Effector memory CD8-positive, alpha-beta T cell (primary cell): ENCODE measurements around the gene SMAP2.

Source experiments
- ATAC-seq: fragments of 150-1000 bp; cut with Tn5 transposase; replicated peaks from 2 replicates; pipeline ENCODE4 v1.10.0; 2021; ENCODE audit warnings: mild to moderate bottlenecking, moderate library complexity
- DNase-seq, 3 experiments: peaks; one replicate each; pipeline ENCODE4 v3.0.0; 2021
- H3K27ac Mint-ChIP-seq, 2 donors: one replicate each; pipeline ENCODE4 v1.8.0; 2022; ENCODE audit warnings: mild to moderate bottlenecking in 2 of 2, mixed read lengths in 2 of 2, moderate library complexity in 2 of 2
- H3K27me3 Mint-ChIP-seq, 2 donors: one replicate each; pipeline ENCODE4 v1.8.0; 2022; ENCODE audit warnings: mixed read lengths in 2 of 2
- H3K36me3 Mint-ChIP-seq: one replicate; pipeline ENCODE4 v1.8.0; 2022; ENCODE audit warnings: mild to moderate bottlenecking, moderate library complexity, mixed read lengths; ENCODE audit not compliant: insufficient read depth
- H3K4me1 Mint-ChIP-seq, 2 donors: one replicate each; pipeline ENCODE4 v1.8.0; 2022; ENCODE audit warnings: low read depth in 2 of 2, mixed read lengths in 2 of 2
- H3K4me3 Mint-ChIP-seq, 2 donors: one replicate each; pipeline ENCODE4 v1.8.0; 2022; ENCODE audit warnings: mild to moderate bottlenecking in 2 of 2, mixed read lengths in 2 of 2, moderate library complexity in 2 of 2
- H3K9me3 Mint-ChIP-seq, 2 donors: one replicate each; pipeline ENCODE4 v1.8.0; 2022; ENCODE audit warnings: mixed read lengths in 2 of 2

SMAP2 gene

GRCh38 chr1:40454873-40455272 is 81.3 kb downstream of the SMAP2 start:
- Mint-ChIP-seq H3K4me1 (peaks cover 13 to 18% of the 10 kb centered on the region in 2 donors), H3K27ac (no peak overlapping the region), H3K4me3 (no peak overlapping the region), H3K36me3 (peaks cover 22% of the 10 kb centered on the region), H3K9me3 (peaks cover 13 to 29% of the 10 kb centered on the region in 2 donors), H3K27me3 (no peaks in the 10 kb centered on the region)
- DNase-seq (no peak), ATAC-seq (no peak)

- no peak overlapping the region for H3K27ac Mint-ChIP-seq
- peaks cover 6% of the 10 kb centered on the region for H3K36me3 Mint-ChIP-seq
- H3K9me3 Mint-ChIP-seq = peaks cover 19 to 47% of the 10 kb centered on the region in 2 donors
- no peaks in the 10 kb centered on the region for H3K27me3 Mint-ChIP-seq
- H3K4me1 Mint-ChIP-seq = no peaks in the 10 kb centered on the region
- no peak overlapping the region for H3K4me3 Mint-ChIP-seq
- ATAC-seq (no peak), DNase-seq (no peak)
Measured at GRCh38 chr1:40462956-40463590, 89.5 kb downstream of the SMAP2 start.

- Mint-ChIP-seq H3K27me3 (no peaks in the 10 kb centered on the region), H3K9me3 (peaks cover 33 to 47% of the 10 kb centered on the region in 2 donors), H3K36me3 (peaks cover 2% of the 10 kb centered on the region), H3K4me1 (no peaks in the 10 kb centered on the region), H3K4me3 (no peak overlapping the region), H3K27ac (no peak overlapping the region)
- DNase-seq (no peak), ATAC-seq (no peak)
Measured at GRCh38 chr1:40469327-40469726, 95.8 kb downstream of the SMAP2 start.
